ENCODE measurements around the gene SF3B3.

Gene SF3B3

DNA sequence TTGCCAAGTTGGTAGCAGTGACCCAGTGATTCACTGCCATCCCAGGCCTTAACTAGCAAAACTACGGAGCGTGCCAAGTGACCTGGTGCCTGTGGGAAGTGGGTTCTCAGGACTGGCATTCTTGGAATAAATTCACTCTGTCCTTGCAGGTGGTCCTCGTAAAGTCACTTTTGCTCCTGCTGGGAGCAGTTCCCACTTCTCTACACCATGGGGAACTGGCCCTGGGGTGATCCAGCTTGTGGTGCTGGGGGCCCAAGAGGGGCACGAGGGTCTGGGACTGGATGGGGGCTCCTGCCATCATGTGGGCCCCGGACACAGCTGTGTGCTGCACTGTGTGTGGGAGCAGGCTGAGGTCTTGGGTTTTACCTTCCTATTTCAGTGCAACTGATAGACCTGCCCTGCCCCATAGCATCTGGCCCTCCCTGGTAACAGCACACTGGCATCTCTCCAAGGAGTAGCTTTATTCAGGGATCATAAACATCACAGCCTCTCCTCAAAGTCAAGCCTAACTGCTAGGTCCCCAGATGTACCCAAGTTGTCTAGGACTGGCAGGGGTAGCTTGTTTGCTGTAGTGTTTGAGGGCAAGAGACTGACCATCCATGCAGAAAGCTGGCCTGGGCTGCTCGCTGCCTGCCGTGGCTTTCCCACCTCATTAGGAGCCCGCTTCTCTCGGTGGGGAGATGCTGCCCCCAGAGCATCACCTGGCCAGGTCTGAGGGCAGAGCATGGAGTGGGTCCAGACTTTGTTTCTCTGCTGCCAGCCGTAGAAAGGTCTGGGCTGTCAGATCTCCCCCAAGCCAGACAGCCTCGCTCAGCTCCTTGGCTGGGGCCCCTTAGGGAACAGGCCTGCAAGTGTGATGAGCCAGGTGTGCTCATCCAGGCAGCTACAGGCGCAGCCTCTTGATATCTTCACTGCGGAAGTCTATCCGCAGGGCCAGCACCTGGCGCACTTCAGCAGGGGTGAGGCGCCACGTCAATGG, 43.2 kb upstream of the SF3B3 start:
- TF ChIP-seq, protein P1, sequence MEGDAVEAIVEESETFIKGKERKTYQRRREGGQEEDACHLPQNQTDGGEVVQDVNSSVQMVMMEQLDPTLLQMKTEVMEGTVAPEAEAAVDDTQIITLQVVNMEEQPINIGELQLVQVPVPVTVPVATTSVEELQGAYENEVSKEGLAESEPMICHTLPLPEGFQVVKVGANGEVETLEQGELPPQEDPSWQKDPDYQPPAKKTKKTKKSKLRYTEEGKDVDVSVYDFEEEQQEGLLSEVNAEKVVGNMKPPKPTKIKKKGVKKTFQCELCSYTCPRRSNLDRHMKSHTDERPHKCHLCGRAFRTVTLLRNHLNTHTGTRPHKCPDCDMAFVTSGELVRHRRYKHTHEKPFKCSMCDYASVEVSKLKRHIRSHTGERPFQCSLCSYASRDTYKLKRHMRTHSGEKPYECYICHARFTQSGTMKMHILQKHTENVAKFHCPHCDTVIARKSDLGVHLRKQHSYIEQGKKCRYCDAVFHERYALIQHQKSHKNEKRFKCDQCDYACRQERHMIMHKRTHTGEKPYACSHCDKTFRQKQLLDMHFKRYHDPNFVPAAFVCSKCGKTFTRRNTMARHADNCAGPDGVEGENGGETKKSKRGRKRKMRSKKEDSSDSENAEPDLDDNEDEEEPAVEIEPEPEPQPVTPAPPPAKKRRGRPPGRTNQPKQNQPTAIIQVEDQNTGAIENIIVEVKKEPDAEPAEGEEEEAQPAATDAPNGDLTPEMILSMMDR (IDR thresholded peaks at IDR 0.05; ENCODE audit: borderline replicate concordance, insufficient read depth, low read depth, low read length), result no peak
- no peak overlapping the region for H3K4me3 ChIP-seq (ENCODE audit: low read depth, low read length)

DNA sequence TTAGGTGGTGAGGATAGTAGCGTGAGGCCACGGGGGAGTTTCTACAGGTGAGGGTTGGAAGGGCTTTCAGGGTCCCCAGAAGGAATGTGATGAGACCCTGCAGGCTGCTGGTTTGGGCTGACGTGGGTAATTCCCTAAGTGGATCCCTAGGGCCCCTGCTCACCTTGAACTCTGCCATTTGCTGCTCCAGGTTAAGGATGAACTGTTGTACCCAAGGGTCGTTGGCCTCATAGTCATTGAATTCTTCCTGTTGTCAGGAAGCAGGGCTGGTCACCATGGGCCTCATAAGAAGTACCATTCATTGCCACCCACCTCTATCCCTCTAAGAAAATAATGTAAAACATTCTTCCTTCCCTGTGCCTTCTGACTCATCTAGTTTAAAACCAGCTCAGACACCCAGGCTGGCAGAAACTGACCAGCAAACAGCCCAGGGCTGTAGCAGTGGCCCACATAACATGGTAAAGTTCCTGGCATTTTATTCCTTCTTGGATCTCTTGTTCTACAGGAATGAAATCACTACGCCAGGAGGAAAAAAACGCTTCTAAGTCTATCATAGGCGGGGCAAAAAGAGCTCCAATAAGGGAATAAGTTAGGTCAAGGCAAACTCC, 41.6 kb upstream of the SF3B3 start:
- TF ChIP-seq, protein P1 (IDR thresholded peaks at IDR 0.05; ENCODE audit: borderline replicate concordance, insufficient read depth, low read depth, low read length), result no peak
- H3K4me3 ChIP-seq (ENCODE audit: low read depth, low read length), result no peak overlapping the region

DNA sequence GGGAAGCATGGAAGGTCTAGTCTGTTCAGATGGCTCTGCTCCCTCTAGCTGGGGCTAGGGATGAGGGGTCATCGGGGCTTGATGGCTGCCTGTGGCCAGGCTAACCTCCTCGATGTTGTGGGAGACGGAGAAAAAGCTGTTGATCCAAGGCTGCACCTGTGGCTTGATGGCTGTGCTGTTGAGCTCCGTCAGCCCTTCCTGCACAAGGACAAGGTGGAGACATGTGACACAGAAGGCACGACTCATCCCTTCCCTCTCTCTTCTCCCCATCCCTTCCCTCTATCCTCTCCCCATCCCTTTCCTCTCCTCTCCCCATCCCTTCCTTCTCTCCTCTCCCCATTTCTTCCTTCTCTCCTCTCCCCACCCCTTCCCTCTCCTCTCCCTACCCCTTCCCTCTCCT, 41.0 kb upstream of the SF3B3 start:
- no peak overlapping the region for H3K4me3 ChIP-seq (ENCODE audit: low read depth, low read length)
- TF ChIP-seq, protein P1 (IDR thresholded peaks at IDR 0.05; ENCODE audit: borderline replicate concordance, insufficient read depth, low read depth, low read length), result no peak

DNA sequence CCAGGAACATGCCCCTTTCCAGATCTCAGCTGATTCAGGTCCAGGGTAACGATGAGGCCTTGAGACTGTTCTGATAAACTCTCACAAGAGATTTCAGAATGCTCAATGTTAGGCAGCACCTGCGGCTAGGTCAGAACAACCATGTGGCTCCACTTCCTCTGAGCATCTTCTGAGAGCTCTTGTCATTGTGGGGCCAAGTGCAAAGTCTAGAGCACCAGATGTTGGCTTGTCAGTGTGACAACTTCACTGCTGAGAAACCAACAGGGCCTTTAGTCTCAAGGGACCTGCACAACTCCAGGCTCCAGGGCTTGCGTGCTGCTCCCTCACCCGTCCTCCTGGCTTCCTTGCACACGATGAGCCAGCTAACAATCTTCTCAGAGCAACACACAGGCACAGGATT, 40.2 kb upstream of the SF3B3 start:
- H3K4me3 ChIP-seq (ENCODE audit: low read depth, low read length), result no peak overlapping the region
- TF ChIP-seq, protein P1 (IDR thresholded peaks at IDR 0.05; ENCODE audit: borderline replicate concordance, insufficient read depth, low read depth, low read length), result no peak

DNA sequence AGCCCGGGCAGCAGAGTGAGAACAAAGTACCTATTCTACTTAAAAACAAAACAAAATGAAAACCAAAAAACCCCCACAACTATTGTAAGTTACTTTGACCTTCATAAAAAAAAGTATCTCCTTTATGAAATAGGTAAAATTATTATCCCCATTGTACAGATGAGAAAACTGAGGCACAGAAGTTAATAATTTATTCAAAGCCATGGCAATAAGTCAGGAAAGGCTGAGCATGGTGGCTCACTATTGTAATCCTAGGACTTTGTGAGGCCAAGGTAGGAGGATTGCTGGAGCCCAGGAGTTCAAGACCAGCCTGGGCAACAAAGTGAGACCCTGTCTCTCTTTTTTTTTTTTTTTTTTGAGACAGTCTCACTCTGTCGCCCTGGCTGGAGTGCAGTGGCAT, 38.7 kb upstream of the SF3B3 start:
- TF ChIP-seq, protein P1 (IDR thresholded peaks at IDR 0.05; ENCODE audit: borderline replicate concordance, insufficient read depth, low read depth, low read length), result no peak

DNA sequence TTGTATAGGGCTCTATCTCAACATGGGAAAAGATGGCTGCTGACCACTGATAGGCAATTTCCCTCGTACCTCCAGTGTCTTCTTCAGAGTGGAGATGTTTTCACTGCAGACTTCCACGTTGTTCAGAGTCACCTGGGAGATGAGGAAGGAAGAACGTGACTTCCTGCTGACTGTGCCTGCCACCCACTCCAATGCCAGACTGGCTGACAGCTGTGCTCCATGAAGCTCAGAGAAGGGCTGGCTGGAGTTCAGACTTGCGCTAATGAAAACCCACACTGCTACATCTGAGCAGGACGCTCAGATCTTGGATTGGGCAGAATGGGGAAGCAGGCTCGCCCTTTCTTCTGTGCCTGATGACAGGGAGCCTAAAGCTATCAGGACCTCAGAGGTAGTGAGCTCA, 33.4 kb upstream of the SF3B3 start:
- TF ChIP-seq, protein P1 (IDR thresholded peaks at IDR 0.05; ENCODE audit: borderline replicate concordance, insufficient read depth, low read depth, low read length), result no peak
- H3K4me3 ChIP-seq (ENCODE audit: low read depth, low read length), result no peak overlapping the region

More for the DNA sequence above, 38.7 kb upstream of the SF3B3 start:
- no peak overlapping the region for H3K4me3 ChIP-seq (ENCODE audit: low read depth, low read length)

Data from GM12875 (cell line).